ENCODE results near the gene TPM4. TPM values are rescaled to one million over a fixed set of nuclear protein-coding genes. Genes with fewer than 3 reads are reported as not detected.

TPM4 gene
- total RNA-seq, 1 donor from 2014 or later = 810 TPM

DNA sequence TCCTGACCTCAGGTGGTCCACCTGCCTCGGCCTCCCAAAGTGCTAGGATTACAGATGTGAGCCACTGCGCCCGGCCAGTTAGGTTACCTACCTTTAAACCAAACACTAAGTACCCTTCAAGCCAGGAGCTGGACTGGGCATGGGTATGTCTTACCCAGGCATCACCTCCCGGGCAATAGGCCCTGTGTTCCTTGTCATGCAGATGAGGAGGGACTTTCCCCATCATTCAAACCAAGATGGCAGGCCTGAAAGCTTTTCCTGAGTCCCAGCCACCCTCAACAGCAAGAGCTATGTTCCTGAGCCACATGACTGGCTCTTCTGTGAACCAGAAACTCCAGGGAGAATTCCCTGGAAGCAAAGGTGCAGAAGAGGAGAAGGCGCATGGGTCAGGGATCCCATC is 44.8 kb downstream of the TPM4 start:
- no peak for DNase-seq (ENCODE audit: extremely low read depth, low read depth, low spot score)

DNA sequence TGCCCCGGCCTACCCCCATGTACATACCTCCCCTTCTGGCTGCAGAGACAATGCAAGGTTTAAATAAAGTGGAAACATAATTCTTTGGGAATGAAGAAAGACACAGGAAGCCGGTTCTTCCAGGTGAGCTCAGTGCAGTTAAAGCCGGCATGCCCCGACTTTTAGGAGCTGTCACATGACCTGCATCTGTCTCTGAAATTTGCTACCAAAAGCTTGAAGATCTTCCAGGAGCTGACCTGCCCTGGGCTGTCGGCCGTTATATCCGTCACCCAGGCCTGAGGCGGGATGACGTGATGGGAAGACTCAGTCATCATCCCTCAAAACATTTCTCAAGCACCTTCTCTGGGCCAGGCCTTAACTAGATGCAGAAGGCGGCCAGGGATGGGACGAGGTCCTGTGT is 45.7 kb downstream of the TPM4 start:
- DNase-seq (ENCODE audit: extremely low read depth, low read depth, low spot score) = no peak

DNA sequence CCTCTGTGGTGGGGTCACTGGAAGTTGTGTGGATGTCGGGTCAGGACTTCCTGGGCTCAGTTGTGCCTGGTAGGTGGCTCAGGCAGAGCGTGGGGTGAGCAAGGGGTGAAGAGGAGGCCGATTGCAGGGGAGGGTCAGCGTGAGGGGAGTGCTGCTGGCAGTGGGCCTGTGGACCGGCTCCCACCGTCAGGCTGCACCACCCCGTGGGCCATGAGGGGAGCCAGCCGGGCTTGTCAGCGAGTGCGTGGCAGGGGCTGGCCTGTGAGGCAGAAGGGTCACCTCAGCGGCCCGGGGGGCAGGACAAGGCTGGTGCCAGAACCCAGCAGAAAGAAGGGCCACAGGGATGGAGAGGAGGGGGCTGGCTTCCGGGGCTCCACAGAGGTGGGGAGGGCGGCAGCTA is 48.7 kb downstream of the TPM4 start:
- no peak for DNase-seq (ENCODE audit: extremely low read depth, low read depth, low spot score)

DNA sequence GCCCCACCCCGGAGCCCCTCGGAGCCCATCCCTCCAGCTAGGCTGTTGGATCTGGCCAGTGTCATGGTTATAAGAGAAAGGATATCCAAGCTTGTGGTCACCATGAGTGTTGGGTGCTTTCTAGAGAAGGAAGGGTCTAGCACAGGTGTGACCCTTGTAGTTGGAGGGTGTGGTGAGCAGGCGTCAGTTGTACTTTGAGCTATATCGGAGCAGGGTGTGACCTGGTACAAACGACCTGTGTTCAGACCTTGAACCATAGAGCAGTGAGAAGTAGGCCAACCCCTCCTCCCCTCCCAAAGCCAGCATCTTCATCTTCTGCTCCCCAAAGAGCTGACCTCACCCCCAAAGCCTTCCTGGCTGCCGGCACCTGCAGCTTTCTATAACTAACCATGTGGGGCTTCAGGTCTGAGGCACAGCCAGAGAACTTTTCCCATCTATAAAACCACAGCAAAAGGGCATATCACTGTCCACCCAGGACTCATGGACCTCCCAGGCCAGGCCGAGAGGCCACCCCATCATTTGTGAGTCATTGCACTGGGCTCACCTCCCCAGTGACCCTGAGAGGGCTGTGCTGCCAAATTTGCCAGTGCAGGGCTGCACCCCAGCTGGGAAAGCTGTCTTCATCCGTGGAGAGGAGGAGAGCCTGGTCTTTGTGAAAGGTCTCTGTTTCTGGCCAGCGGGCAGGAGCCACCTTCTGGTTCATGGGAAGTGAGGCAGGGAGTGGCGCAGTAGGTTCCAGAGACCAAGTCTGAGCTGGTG is 49.6 kb downstream of the TPM4 start:
- no peak for DNase-seq (ENCODE audit: extremely low read depth, low read depth, low spot score)

DNA sequence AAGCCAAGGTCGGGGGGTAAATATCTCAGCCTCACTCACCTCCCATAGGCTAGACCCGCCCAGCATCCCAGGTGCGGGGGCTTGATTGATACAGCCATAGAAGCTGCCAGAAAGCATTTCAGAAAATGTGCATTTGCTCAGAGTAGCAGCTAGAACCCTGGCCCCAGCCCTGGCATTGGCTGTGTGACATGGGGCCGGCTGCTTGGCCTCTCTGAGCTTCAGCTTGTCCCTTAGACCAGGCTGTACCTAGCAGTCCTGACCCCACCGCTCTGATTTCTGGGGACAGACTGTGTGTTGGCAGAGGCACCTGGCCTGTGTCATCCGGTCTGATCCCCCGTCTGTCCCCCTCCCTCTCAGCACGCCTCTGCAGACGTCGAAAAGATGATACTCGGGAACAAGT is 50.8 kb downstream of the TPM4 start:
- DNase-seq (ENCODE audit: extremely low read depth, low read depth, low spot score) = no peak

DNA sequence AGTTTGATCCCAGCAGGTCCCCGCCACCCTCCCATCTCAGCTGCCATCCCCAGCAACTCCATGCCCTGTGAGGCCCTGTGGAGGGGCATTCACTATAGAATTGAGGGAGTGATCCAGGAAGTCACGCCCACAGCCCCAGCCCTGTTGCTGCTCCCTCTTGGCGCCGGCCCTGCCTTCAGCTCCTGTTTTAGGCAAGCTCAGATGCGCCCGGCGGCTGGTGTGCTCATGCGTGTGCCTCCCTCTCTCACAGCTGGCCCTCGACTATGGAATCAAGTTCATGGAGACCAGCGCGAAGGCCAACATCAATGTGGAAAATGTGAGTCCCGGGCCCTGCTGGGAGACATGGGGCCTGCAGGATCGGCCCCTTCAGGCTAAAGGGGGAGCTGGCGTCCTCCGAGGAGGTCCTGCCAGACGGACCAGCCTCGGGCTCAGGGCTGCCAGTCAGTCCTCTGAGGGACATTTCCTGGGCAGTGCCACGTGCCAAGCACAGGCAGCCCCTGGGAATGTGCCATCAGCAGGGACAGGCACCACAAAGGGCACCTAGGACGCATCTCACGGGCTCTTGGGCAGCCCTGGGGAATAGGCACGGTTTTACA is 51.6 kb downstream of the TPM4 start:
- no peak for DNase-seq (ENCODE audit: extremely low read depth, low read depth, low spot score)

DNA sequence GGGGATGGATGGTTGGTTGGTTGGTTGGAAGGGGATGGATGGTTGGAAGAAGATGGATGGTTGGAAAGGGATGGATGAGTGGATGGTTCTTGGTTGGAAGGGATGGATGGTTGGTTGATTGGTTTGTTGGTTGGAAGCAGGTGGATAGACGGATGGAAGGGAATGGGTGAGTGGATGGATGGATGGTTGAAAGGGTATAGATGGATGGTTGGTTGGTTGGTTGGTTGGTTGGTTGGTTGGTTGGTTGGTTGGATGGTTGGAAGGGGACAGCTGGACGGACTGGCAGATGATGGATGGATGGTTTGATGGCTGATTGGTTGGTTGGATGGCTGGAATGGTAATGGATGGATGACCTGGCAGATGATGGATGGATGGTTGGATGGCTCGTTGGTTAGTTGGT is 55.4 kb downstream of the TPM4 start:
- DNase-seq (ENCODE audit: extremely low read depth, low read depth, low spot score) = no peak

DNA sequence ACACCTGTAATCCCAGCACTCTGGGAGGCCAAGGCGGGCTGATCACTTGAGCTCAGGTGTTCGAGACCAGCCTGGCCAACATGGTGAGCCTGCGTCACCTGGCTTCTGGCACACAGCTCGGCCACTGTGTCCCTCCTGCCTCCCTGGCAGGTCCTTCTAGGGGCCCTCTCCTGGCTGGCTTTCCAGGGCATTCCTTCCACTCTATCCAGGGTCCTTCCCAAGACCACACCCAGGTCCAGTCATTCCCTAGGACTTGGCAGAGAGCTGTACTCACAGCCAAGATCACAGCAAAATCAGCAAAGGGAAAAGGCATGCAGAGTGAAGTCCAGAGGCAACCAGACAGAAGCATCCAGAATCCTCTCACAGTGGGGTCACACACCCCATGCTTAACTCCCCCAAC is 57.5 kb downstream of the TPM4 start:
- no peak for DNase-seq (ENCODE audit: extremely low read depth, low read depth, low spot score)

DNA sequence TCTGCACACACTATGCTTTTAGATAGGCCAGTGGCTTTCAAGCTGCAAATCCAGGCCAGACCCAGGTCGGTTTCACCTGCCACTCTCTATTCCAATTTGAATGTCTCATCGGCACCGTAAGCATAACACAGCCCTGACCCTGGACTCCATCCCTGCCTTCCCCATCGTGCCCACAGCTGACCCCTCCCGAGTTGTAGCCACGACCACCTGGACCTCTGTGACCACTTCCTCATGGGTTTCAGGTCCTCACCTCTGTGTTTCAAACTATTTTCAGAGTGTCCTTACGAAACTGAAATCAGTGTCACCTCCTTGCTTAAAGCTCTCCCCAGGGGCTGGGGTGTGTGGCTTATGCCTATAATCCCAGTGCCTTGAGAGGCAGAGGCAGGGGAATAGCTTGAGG is 58.2 kb downstream of the TPM4 start:
- DNase-seq (ENCODE audit: extremely low read depth, low read depth, low spot score) = no peak

DNA sequence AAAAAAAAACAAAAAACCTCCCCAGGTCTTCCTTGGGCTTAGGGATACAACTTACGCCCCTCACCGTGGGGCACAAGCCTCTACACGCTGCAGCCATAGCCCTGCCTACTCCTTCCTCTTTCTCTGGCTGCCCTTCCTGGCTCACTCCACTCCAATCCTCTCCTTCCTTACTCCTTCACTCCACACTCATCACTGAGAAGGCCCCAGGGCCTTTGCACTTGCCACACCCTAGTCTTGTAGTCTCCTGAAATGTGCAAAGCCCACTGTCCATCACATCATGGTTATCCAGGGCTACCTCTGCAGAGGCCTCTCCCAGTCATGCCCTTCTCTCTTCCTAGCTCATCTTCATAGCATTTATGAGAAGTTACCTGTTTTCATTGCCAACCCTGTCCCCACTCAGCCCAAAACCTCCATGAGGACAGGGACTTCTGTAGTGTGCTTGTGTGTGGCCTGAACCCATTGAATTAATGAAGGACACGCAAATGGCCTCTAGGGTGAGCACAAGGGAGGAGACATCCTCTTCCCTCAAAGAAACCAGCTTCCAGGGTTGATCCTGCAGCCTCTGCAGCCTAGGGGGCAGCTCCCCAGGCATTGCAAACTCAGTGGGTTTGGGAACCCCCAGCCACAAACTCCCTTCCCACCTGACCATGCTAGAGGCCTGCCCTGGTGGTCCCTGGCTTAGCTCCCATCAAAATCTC is 59.3 kb downstream of the TPM4 start:
- no peak for DNase-seq (ENCODE audit: extremely low read depth, low read depth, low spot score)

DNA sequence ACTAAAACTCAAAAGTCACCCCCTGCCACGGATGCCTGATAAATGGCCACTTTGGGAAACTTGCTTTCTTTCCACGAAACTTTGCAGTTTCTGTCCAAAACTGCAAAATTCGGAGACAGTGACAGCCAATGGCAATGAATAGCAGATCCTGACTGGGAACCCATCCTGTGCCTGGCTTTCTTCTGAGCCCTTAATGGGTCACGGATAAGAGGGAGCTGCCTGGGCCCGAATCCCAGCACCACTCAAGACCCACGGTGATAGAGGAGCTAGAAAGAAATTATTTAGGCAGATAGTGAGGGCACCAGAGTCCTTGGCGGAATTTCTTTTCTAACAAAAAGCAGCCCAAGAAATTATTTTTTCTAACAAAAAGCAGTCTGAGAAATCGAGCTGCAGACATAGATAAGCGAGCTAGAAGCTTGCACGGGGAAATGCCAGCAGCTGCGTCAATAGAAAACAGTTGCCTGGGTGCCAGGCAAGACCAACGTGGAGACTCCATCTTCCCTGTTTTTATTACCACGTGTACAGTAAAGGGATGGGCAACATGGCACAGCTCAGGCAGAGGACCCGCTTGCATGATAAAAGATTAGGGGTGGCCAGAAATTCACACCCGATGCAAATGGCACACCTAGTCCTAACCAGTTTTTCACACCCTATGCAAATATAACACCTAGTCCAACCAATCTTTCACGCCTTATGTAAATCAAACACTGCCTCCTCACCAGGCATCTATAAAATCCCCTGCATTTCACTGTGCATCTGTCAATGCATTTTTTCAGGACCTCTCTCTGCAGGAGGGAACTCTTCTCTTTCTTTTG is 60.1 kb downstream of the TPM4 start:
- DNase-seq (ENCODE audit: extremely low read depth, low read depth, low spot score) = no peak

DNA sequence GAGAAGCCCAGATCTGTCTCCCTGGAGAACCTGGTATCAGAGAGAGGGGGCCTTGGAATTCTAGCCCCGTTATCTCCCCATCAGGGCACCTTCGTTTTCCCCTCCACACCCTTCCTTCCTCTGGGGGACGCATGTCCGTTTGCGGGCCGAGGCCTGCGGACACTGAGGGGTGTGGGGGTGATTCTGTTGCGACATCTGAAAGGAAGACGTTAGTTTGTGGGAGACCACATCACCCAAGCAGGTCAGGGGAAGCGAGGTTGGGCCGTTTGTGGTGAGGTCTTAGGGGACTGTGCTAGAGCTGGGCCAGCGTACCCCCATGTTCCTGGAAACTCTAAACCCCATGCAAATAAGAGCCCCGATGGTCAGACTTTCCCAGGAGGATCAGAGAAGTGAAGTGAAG is 63.5 kb downstream of the TPM4 start:
- DNase-seq (ENCODE audit: extremely low read depth, low read depth, low spot score) = no peak

DNA sequence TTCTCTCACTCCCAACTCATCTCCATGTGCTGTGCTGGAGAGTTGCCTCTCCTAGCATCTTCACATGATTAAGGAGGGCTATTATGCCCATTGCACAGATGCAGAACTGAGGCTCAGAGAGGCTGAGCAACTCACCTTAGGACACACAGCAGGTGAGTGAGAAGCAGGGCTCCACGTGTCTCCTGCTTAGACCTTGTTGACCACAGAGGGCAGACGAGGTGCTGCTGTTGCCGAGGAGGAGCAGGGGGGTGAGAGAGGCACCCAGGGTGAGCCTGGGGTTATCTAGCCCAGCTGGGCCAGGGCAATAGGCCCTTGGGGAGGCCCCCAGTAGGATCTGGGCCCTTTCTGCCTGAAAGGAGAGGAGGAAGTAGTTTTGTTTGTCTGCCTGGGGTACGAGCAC is 64.7 kb downstream of the TPM4 start:
- DNase-seq (ENCODE audit: extremely low read depth, low read depth, low spot score) = no peak

DNA sequence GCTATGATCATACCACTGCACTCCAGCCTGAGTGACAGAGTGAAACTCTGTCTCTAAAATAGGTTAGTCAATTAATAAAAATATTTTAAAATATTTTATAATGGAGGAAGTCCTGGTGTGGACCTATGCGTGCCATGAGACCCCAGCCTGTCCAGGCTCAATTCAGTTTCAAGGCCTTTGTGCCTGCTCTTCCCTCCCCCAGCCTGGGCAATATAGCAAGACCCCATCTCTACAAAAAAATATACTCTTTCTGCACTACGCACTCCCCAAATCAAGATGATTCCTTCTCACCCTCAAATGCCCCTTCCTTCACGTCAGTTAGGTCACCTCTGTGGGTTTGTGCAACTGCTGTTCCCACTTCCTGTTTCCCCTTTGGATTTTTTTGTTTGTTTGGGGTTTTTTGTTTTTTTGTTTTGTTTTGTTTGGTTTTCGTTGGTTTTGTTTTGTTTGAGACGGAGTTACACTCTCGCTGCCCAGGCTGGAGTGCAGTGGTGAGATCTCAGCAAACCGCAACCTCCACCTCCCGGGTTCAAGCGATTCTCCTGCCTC is 65.8 kb downstream of the TPM4 start:
- DNase-seq (ENCODE audit: extremely low read depth, low read depth, low spot score) = no peak

DNA sequence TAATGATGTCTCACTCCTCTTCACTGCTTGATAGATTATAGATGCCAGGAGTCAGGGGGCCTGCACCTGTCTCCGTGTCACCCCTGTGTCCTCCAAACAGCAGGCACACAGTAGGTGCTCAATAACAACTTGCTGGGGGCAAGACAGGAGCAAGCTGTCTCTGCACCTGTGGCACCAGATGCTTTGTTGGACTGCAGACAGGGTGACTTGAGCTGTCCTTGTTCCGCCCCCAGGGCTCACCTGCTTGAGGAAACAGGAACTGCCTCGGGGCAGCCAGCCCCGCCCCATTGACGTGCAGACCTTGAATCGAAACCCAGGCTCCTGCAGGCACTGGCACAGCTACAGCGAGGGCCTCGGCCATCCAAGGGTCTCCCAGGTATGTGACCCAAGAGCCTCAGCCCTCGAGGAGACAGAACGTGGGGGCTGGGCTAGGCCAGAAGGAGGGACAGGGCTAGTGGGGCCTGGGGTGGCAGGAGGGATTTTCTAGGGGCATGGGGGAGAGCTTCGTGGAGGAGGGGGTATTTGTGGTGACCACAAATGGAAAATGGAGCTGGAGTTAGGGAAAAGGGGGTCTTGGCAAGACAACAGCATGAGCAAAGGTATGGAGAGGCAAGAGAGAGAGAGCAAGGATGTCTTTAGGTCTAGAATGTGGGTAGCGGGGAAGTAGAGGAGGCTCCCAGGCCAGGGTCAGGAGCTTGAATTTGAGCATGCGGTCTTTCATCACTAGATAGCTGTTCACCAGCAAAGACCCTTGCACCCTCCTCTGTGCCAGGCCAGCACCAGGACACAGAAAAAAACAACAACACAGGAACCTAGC is 67.3 kb downstream of the TPM4 start, which contains the start of gene HSH2D:
HSH2D (plus strand) TSS at position 287 of the 817 bp plus-strand sequence. CDS start 5,066 bp downstream, outside the sequence.
- no peak for DNase-seq (ENCODE audit: extremely low read depth, low read depth, low spot score)

DNA sequence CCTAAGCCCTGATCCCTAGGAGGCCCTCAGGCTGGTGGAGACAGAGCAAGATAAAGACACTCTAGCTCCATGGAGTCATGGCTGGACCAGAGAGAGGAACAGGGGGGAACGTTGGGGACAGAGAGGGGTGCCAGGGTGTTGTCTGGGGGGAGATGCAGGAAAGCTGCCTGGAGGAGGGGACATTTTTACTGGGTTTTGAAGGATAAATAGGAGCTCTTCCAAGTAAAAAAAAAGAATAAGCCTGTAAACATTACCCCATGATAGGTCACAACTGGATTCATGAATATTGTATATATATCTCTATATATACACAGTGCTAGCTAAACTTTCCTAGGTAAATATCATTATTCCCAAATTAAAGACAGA is 67.9 kb downstream of the TPM4 start:
- no peak for DNase-seq (ENCODE audit: extremely low read depth, low read depth, low spot score)

DNA sequence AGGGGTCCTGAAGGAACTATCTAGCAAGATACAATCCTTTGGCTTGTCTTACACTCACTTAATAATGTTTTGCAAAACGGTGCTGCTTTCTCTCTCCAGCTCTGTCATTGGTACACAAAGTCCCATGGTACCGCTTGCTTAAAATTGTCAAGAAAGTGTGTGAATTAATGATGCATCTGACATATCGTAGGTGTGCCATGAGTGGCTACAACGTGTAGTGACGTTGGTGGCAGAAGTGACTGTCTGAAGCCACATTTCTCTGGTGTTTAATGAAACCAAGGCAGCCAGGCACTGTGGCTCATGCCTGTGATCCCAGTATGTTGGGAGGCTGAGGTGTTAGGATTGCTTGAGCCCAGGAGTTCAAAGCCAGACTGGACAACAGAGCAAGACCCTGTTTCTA is 69.8 kb downstream of the TPM4 start:
- DNase-seq (ENCODE audit: extremely low read depth, low read depth, low spot score) = no peak

DNA sequence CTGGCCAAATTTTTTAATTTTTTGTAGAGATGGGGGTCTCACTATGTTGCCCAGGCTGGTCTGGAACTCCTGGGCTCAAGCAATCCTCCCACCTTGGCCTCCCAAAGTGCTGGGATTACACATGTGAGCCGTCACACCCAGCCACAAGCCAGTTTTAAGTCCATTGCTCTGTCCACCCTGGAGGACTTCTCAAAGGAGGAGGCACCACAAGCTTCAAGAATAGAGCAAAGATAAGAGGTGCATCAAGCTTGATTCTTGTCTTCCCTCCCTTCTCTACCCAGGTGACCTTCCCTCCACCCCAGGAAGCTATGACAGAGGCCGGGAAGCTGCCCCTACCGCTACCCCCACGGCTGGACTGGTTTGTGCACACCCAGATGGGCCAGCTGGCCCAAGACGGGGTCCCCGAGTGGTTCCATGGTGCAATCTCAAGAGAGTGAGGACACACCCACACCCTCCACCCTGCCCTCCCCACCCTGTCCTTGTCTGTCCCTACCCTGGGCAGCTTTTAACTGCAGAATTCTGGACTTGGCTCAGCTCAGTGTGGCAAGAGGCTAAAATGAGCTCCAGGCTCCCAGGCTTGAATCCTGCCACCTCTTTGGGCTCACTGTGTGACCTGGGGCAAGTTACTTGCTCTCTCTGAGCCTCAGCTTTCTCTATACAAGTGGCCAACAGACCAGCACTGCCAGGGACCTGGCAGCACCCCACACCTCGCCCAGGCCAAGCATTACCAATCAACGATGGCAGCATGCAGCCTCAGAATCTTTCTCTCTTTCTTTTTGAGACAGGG is 72.3 kb downstream of the TPM4 start:
- DNase-seq (ENCODE audit: extremely low read depth, low read depth, low spot score) = no peak

Data from glomerular endothelial cell (primary cell).